HUES48 (cell line): ENCODE data around the gene ETFA.

Source experiments
- H3K27ac ChIP-seq: one replicate; pipeline ENCODE4 v1.7.0; 2013; ENCODE audit warnings: low read depth, low read length, inconsistent platforms
- H3K27me3 ChIP-seq: 2 replicates; pipeline ENCODE4 v1.6.1; 2013; ENCODE audit warnings: mild to moderate bottlenecking, low read length; ENCODE audit not compliant: control insufficient read depth, insufficient read depth
- H3K36me3 ChIP-seq: 2 replicates; pipeline ENCODE4 v1.6.1; 2013; ENCODE audit warnings: low read length; ENCODE audit not compliant: control insufficient read depth, insufficient read depth
- H3K4me1 ChIP-seq: 2 replicates; pipeline ENCODE4 v1.6.1; 2013; ENCODE audit warnings: mild to moderate bottlenecking, low read length; ENCODE audit not compliant: control insufficient read depth, insufficient read depth
- H3K4me3 ChIP-seq: 2 replicates; pipeline ENCODE4 v1.5.1; 2013; ENCODE audit warnings: mild to moderate bottlenecking, low read depth, low read length
- H3K9ac ChIP-seq: 2 replicates; pipeline ENCODE4 v1.6.1; 2013; ENCODE audit warnings: mild to moderate bottlenecking, low read depth, low read length, moderate library complexity
- H3K9me3 ChIP-seq: 2 replicates; pipeline ENCODE4 v1.6.1; 2013; ENCODE audit warnings: low read length; ENCODE audit not compliant: control insufficient read depth, insufficient read depth

ETFA gene

DNA sequence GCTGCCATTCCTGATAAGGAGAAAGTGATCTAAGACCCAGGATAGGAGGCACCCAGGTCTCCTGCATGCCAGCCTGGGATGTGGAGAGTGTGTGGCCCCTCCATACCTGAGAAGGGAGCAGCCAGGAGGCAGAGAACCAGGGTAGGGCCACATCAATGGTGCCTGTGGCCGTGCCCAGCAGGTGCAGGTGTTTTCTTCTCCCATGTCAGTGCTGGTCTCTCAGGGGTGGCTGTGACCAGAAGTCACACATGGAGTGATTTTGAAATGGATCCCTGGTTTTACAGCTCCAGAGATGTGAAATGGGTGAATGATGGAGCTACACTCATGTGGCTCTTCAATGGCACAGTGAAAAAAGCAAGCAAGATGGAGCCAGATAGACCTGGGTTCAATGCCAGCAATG is 22.0 kb upstream of the ETFA start:
- peaks cover 37% of the 10 kb centered on the region for H3K27me3 ChIP-seq

DNA sequence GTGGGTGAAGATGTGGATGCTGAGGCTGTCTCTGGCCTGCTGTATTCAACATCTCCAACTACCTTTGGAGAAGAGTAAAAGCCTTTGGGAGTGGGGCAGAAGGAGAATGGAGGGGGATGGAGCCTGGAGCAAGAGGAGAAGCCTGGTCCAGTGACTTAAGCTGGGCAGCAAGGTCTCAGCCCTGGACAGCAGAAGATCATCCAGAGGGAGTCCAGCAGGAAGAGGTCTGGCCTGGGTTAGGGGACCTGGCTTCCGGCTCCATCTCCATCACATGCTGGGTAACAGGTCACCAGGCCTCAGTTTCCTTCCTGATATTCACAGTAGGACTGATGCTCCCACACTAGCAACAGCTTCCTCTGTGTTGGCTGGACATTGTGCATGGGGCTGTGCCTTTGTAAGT is 21.5 kb upstream of the ETFA start:
- Histone ChIP-seq H3K4me1 (peaks cover 8% of the 10 kb centered on the region), H3K27me3 (peaks cover 32% of the 10 kb centered on the region), H3K4me3 (no peak overlapping the region), H3K9me3 (no peaks in the 10 kb centered on the region), H3K36me3 (no peaks in the 10 kb centered on the region), H3K9ac (no peak overlapping the region), H3K27ac (no peak overlapping the region)

More for the DNA sequence above, 22.0 kb upstream of the ETFA start:
- Histone ChIP-seq H3K4me3 (no peak overlapping the region), H3K9me3 (no peaks in the 10 kb centered on the region), H3K4me1 (peaks cover 8% of the 10 kb centered on the region), H3K27ac (no peak overlapping the region), H3K36me3 (no peaks in the 10 kb centered on the region), H3K9ac (no peak overlapping the region)

DNA sequence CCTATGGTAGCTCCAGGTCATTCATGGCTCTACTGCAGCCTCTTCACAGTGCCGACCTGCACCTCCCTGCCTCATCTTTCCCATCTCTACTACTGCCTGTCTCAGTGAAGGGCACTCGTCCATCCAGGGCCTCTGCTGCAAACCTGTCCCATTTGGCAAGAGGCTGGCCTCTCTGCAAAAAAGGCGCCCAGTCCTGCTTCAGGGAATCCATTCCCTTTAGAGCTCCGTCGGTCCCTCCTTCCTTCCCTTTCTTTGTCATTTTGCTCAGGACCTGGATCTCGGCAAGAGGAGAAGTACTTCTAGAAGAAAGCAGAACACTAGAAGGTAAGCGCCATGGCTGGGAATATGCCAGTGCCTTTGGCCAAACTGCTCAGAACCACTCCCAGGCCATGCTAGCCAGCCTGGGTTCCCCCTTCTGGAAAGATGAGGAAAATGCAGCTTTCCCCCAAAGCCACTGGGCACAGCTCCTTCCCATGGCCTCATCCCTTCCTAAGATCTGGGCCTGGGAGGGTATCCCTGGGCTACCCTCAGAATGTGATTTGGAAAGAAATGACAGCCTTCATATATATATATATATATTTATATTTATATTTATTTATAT is 18.9 kb upstream of the ETFA start:
- no peak overlapping the region for H3K9ac ChIP-seq
- H3K27ac ChIP-seq = no peak overlapping the region
- no peaks in the 10 kb centered on the region for H3K9me3 ChIP-seq
- peaks cover 9% of the 10 kb centered on the region for H3K27me3 ChIP-seq
- no peaks in the 10 kb centered on the region; the same call in 1 of the 2 replicates for H3K4me1 ChIP-seq
- no peak overlapping the region for H3K4me3 ChIP-seq
- H3K36me3 ChIP-seq = no peaks in the 10 kb centered on the region

GRCh38 chr15:76328958-76329357 is 17.7 kb upstream of the ETFA start:
- H3K36me3 ChIP-seq = no peaks in the 10 kb centered on the region
- no peak overlapping the region for H3K9ac ChIP-seq
- no peaks in the 10 kb centered on the region for H3K4me1 ChIP-seq
- H3K9me3 ChIP-seq = no peaks in the 10 kb centered on the region
- no peaks in the 10 kb centered on the region; the same call in 1 of the 2 replicates for H3K27me3 ChIP-seq
- H3K4me3 ChIP-seq = no peak overlapping the region
- H3K27ac ChIP-seq = no peak overlapping the region

GRCh38 chr15:76328106-76328696 is 16.9 kb upstream of the ETFA start:
- Histone ChIP-seq H3K9ac (no peak overlapping the region), H3K4me1 (no peaks in the 10 kb centered on the region), H3K9me3 (no peaks in the 10 kb centered on the region), H3K4me3 (no peak overlapping the region), H3K27me3 (no peaks in the 10 kb centered on the region; the same call in 1 of the 2 replicates), H3K36me3 (no peaks in the 10 kb centered on the region), H3K27ac (no peak overlapping the region)

- Histone ChIP-seq H3K4me1 (no peaks in the 10 kb centered on the region), H3K27me3 (no peaks in the 10 kb centered on the region), H3K27ac (no peak overlapping the region), H3K9ac (no peak overlapping the region), H3K36me3 (no peaks in the 10 kb centered on the region), H3K4me3 (no peak overlapping the region), H3K9me3 (no peaks in the 10 kb centered on the region)
Observed at GRCh38 chr15:76327191-76328105, 16.2 kb upstream of the ETFA start.

GRCh38 chr15:76325704-76326103 is 14.4 kb upstream of the ETFA start:
- H3K9me3 ChIP-seq = no peaks in the 10 kb centered on the region
- H3K4me3 ChIP-seq = no peak overlapping the region
- H3K4me1 ChIP-seq = 0 out of 2 replicates have a peak, but pooled peaks cover 7% of the 10 kb centered on the region
- no peaks in the 10 kb centered on the region for H3K36me3 ChIP-seq
- no peak overlapping the region for H3K9ac ChIP-seq
- H3K27ac ChIP-seq = no peak overlapping the region
- no peaks in the 10 kb centered on the region for H3K27me3 ChIP-seq

- Histone ChIP-seq H3K36me3 (no peaks in the 10 kb centered on the region), H3K27me3 (no peaks in the 10 kb centered on the region), H3K9ac (no peak overlapping the region), H3K9me3 (no peaks in the 10 kb centered on the region), H3K27ac (no peak overlapping the region), H3K4me1 (0 out of 2 replicates have a peak, but pooled peaks cover 7% of the 10 kb centered on the region), H3K4me3 (no peak overlapping the region)
Observed at GRCh38 chr15:76324066-76324465, 12.8 kb upstream of the ETFA start.

- H3K4me1 ChIP-seq = 0 out of 2 replicates have a peak, but pooled peaks cover 7% of the 10 kb centered on the region
- H3K4me3 ChIP-seq = no peak overlapping the region
- no peaks in the 10 kb centered on the region for H3K27me3 ChIP-seq
- no peaks in the 10 kb centered on the region for H3K9me3 ChIP-seq
- H3K36me3 ChIP-seq = no peaks in the 10 kb centered on the region
- H3K9ac ChIP-seq = no peak overlapping the region
- H3K27ac ChIP-seq = no peak overlapping the region
Observed at GRCh38 chr15:76321602-76322001, 10.3 kb upstream of the ETFA start.

DNA sequence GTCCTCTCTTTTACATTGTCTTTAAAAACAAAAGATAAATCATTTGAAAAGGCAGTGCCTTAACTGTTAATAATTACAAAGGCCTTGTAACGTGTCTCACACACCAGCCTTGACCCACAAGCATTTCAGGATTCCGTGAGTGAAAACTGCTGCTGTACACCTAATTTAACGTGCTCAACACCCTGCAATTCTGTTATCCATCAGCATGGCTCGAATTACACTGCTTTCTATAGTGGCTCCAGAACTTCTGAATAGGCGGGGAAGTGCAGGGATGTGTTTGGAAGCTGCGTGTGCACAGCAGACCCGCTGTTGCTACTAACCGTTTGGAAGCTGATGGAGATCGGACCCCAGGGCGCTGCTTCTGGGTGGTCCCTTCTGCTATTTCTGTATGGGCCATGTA is 9.9 kb upstream of the ETFA start:
- 0 out of 2 replicates have a peak, but pooled peaks cover 7% of the 10 kb centered on the region for H3K4me1 ChIP-seq
- no peaks in the 10 kb centered on the region for H3K36me3 ChIP-seq
- no peak overlapping the region for H3K27ac ChIP-seq
- H3K9ac ChIP-seq = no peak overlapping the region
- H3K9me3 ChIP-seq = no peaks in the 10 kb centered on the region
- no peaks in the 10 kb centered on the region for H3K27me3 ChIP-seq
- H3K4me3 ChIP-seq = no peak overlapping the region

GRCh38 chr15:76320012-76320411 is 8.7 kb upstream of the ETFA start:
- Histone ChIP-seq H3K9me3 (no peaks in the 10 kb centered on the region), H3K4me1 (0 out of 2 replicates have a peak, but pooled peaks cover 7% of the 10 kb centered on the region), H3K27ac (no peak overlapping the region), H3K9ac (no peak overlapping the region), H3K36me3 (no peaks in the 10 kb centered on the region), H3K4me3 (no peak overlapping the region), H3K27me3 (no peaks in the 10 kb centered on the region)
